GM12864 (cell line): ENCODE results near the gene ZDHHC8.

Experiments
- DNase-seq: peaks from one replicate; pipeline ENCODE4 v3.0.0-alpha.2; 2011; ENCODE audit warnings: low read depth
- H3K4me3 ChIP-seq: 2 replicates; pipeline ENCODE4 v1.5.1; 2011; ENCODE audit warnings: mild to moderate bottlenecking, low read depth, low read length, control low read depth
- TF ChIP-seq, protein P1 (sequence below): IDR thresholded peaks from 2 replicates; pipeline ENCODE4 v1.5.1; 2011; ENCODE audit warnings: low read depth, mild to moderate bottlenecking, moderate library complexity, low read length, control low read depth, inconsistent platforms; ENCODE audit errors: missing control alignments

The ZDHHC8 gene

GRCh38 chr22:20141186-20142077 is 9.8 kb downstream of the ZDHHC8 start:
- no peak overlapping the region for H3K4me3 ChIP-seq
- TF ChIP-seq, protein P1, sequence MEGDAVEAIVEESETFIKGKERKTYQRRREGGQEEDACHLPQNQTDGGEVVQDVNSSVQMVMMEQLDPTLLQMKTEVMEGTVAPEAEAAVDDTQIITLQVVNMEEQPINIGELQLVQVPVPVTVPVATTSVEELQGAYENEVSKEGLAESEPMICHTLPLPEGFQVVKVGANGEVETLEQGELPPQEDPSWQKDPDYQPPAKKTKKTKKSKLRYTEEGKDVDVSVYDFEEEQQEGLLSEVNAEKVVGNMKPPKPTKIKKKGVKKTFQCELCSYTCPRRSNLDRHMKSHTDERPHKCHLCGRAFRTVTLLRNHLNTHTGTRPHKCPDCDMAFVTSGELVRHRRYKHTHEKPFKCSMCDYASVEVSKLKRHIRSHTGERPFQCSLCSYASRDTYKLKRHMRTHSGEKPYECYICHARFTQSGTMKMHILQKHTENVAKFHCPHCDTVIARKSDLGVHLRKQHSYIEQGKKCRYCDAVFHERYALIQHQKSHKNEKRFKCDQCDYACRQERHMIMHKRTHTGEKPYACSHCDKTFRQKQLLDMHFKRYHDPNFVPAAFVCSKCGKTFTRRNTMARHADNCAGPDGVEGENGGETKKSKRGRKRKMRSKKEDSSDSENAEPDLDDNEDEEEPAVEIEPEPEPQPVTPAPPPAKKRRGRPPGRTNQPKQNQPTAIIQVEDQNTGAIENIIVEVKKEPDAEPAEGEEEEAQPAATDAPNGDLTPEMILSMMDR = no peak
- DNase-seq = no peak

GRCh38 chr22:20142711-20143621 is 11.4 kb downstream of the ZDHHC8 start:
- no peak for DNase-seq
- TF ChIP-seq, protein P1 = no peak
- no peak overlapping the region for H3K4me3 ChIP-seq

DNA sequence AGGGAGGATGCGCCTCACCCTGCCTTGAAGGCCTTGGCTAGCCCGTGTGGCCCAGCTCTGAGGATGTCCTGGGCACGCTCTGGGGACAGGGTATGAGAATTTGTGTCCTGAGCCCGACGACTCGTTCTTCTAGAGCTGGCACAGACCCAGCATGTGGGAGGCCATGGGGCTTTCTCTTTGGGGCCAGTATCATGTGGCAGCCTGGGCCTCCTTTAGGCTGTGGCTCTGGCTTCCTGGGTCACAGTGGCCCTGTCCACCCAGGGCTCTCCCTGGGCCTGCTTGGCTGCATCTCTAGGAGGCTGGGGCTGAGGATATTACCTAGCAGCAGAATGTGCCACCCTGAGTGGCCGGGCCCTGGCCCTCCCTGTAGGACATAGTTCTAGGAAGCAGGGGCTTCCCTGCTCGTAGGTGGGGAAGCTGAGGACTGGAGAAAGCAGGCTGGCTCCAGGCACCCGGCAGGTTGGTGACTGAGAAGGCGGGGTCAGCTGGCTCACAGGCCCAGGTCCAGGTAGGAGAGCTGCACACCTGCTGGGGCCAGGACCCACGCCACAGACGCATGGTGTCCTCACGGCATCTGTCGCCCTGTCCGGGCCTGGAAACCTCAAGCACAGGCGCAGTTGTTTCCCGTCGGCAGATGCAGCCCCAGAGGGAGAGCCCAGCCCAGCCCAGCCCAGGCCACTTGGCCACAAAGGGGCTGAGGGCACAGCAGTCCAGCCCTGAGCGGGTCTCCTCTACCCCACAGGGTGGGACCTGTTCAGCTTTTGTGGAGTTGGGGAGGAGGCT is 12.5 kb downstream of the ZDHHC8 start:
- no peak overlapping the region for H3K4me3 ChIP-seq
- TF ChIP-seq, protein P1 = no peak
- no peak for DNase-seq

DNA sequence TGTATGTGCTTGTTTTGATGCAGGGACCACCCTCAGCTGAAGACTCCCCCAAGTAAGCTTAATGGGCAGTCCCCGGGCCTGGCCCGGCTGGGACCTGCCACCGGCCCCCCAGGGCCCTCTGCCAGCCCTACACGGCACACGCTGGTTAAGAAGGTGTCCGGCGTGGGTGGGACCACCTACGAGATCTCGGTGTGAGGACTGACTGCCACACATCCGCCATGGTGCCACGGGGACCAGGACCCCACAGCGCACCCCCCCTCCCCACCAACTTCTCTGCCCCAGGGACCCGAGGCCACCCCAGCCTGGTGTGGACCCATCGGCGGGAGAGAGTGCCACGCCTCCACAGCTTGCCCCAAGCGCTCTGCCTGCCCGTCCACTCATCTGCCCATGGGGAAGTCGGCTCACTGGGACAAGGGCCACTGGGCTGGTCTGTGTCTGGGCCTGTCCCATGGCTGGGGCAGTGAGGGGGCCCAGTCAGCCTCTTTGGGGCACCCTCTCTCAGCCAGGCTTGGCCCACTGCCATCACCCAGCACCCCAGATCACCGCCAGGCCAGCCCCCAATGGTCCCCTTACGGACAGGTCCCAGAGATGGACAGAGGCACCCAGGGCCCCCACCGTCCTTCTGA is 13.7 kb downstream of the ZDHHC8 start:
- no peak for DNase-seq
- no peak overlapping the region for H3K4me3 ChIP-seq

DNA sequence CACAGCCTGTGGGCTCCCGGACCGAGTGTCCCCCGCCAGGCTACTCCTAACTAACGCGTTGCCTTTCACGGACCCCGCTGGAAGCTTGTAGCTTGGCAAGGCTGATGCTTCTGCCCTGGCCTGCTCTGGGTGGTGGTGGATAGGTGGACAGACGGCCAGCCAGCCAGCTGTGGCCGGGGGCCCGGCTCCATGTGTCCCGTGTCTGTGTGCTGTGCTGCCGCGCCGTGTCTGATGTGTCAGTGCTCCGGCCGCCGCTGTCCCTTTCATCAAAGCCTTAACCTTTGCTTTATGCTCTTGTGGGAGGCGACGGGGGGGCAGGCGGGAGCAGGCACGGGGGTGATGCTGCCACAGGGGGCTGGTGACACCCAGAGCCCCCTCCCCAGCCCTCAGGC is 14.2 kb downstream of the ZDHHC8 start:
- H3K4me3 ChIP-seq = no peak overlapping the region
- TF ChIP-seq, protein P1 = no peak
- no peak for DNase-seq

More for the DNA sequence above, 13.7 kb downstream of the ZDHHC8 start:
- TF ChIP-seq, protein P1 = no peak

DNA sequence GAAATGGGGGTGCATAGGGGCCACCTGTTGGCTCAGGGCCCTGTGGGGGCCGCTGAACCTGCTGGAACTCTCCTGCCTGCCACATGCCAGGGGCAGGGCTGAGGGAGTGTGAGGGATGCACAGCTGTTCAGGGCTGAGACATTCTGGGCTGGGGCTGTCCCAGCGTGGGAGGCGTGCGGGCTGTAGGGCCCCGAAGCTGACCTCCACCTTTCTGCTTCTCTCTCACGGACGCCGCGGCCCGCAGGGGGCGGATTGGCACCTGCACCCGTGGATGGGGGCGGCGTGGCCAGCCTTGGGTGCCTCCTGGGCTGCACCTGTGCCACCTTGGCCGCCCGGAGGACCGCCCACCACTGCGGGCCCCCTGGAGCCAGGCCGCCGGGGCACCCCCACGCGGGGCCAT is 15.2 kb downstream of the ZDHHC8 start:
- TF ChIP-seq, protein P1 = no peak
- no peak for DNase-seq
- H3K4me3 ChIP-seq = no peak overlapping the region
